Activated CD8-positive, alpha-beta memory T cell treated with anti-CD3 and anti-CD28 coated beads for 1 hour (primary cell): Measurements from ENCODE around the gene NR3C2.

Source experiments
- DNase-seq, 2 donors: peaks; one replicate each; pipeline ENCODE4 v3.0.0-alpha.2; 2020; ENCODE audit warnings: low read depth in 1 of 2; ENCODE audit errors: extremely low read depth in 1 of 2

Gene NR3C2

GRCh38 chr4:148060264-148061140 is 381.7 kb downstream of the NR3C2 start:
- DNase-seq: no peak

GRCh38 chr4:148059617-148060180 is 382.5 kb downstream of the NR3C2 start:
- DNase-seq: no peak

- no peak for DNase-seq
Observed at GRCh38 chr4:148057984-148058859, 384.0 kb downstream of the NR3C2 start.

GRCh38 chr4:148057516-148057915 is 384.7 kb downstream of the NR3C2 start:
- DNase-seq: no peak

- peak; percentile 23 to 37 for DNase-seq
Observed at GRCh38 chr4:148056879-148057278, 385.3 kb downstream of the NR3C2 start.

- no peak for DNase-seq
Observed at GRCh38 chr4:148055844-148056243, 386.4 kb downstream of the NR3C2 start.

GRCh38 chr4:148054275-148054674 is 387.9 kb downstream of the NR3C2 start:
- no peak for DNase-seq

GRCh38 chr4:148053298-148054003 is 388.8 kb downstream of the NR3C2 start:
- DNase-seq: no peak

- DNase-seq: no peak
Observed at GRCh38 chr4:148052448-148052847, 389.8 kb downstream of the NR3C2 start.

GRCh38 chr4:148051403-148051802 is 390.8 kb downstream of the NR3C2 start:
- DNase-seq: no peak

- no peak for DNase-seq
Observed at GRCh38 chr4:148048598-148048997, 393.6 kb downstream of the NR3C2 start.

- DNase-seq: no peak
Observed at GRCh38 chr4:148044912-148045352, 397.3 kb downstream of the NR3C2 start.

GRCh38 chr4:148044089-148044911 is 397.9 kb downstream of the NR3C2 start:
- no peak for DNase-seq

GRCh38 chr4:148041606-148042329 is 400.4 kb downstream of the NR3C2 start:
- DNase-seq: no peak

GRCh38 chr4:148034813-148035212 is 407.4 kb downstream of the NR3C2 start:
- no peak for DNase-seq

GRCh38 chr4:148030193-148030873 is 411.9 kb downstream of the NR3C2 start:
- DNase-seq: no peak

- DNase-seq: no peak
Observed at GRCh38 chr4:148029781-148030180, 412.4 kb downstream of the NR3C2 start.
